CD4-positive, alpha-beta T cell treated with Interleukin-1 beta for 1 hour (primary cell): ENCODE measurements around the gene SERPINB8.
"Not testable (repeated sequence)": the region's sequence is repeated elsewhere in the genome, so short reads cannot be mapped to it uniquely, and the experiment has no call there.

Source experiments
- DNase-seq, 2 donors: peaks; one replicate each; pipeline ENCODE4 v3.0.0-alpha.2; 2020 to 2022

Gene SERPINB8, protein sequence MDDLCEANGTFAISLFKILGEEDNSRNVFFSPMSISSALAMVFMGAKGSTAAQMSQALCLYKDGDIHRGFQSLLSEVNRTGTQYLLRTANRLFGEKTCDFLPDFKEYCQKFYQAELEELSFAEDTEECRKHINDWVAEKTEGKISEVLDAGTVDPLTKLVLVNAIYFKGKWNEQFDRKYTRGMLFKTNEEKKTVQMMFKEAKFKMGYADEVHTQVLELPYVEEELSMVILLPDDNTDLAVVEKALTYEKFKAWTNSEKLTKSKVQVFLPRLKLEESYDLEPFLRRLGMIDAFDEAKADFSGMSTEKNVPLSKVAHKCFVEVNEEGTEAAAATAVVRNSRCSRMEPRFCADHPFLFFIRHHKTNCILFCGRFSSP

DNA sequence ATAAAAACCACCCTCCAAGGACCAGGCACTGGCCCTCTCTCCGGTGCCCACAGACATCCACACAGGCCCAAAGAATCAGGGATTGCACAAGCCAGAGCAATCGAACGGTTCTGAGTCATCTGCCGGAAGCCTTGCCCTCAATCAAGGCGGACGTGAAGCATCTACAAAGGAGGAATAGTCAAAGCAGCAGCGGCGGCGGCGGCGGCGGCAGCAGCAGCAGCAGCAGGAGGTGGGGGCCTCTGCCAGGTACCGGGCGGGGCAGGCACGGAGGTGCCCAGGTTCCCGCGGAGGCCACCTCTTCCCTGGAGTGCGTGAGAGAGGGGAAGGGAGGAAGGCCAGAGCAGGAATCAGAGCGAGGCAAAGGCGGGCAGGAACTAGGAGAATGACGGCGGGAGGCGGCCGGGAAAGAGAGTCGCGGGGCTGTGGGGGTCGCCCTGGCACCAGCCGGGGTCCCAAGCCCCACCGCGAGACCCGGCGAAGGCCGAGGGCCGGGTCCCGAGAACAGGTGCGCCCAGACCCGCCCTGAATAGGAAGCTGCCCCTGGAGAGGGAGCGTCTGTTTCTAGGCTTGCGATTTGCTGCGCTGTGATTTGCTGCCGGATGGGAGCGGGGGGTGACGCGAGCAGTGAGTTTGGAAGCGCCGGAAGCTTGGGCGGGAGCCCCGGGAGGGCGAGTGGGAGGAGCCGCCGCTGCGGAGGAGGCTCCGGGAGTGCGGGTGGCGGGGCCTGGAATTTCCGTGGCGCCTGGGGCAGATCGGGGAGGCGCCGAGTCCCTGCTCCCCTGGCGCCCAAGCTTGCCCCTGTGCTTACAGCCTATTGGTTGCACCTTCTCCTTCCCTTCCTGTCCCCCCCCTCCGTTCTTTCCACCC lies at the start of gene SERPINB8:
TSS of gene SERPINB8 (plus strand) at position 140 of the 867 bp plus-strand sequence. CDS start 8,228 bp downstream, outside the sequence.
- peak; percentile 80 to 83 for DNase-seq

- no peak for DNase-seq
Observed at GRCh38 chr18:63922049-63922448, 47.8 kb upstream of the SERPINB8 start.

GRCh38 chr18:63924551-63924950 lies 45.3 kb upstream of the SERPINB8 start:
- no peak for DNase-seq

DNA sequence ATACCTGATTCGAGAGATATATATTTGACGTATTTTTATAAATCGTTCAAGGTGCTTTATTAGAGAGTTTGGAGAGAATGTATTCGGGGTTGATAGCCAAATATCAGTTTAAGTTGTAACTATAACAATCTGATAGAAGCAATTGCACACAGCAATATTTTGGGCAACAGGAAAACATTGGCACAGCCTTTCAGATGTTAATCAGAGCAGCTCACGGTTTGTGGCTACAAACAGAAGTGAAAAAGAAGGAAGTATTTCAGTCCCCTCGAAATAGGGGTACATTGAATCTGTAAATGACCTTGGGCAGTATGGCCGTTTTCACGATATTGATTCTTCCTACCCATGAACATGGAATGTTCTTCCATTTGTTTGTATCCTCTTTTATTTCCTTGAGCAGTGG lies 41.5 kb upstream of the SERPINB8 start:
- DNase-seq: no peak

DNA sequence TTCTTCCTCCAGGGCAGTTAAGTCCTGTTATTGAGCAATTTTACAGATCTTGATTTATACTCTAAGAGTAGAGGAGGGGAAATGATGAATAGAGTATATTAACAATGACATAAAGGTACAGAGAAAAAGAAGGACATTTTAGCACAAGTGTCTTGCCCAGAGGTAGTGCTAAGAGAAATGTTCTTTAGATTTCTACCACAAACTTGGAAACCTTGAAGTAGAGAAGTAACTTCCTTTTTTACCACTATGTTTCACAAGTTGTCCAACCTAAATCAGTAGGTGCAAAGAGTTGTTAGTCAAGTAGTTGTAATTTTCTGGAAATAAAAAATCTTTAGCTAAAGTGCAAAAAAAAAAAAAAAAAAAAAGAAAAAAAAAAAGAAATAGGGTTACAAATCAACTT lies 40.5 kb upstream of the SERPINB8 start:
- DNase-seq: not testable (repeated sequence)

DNA sequence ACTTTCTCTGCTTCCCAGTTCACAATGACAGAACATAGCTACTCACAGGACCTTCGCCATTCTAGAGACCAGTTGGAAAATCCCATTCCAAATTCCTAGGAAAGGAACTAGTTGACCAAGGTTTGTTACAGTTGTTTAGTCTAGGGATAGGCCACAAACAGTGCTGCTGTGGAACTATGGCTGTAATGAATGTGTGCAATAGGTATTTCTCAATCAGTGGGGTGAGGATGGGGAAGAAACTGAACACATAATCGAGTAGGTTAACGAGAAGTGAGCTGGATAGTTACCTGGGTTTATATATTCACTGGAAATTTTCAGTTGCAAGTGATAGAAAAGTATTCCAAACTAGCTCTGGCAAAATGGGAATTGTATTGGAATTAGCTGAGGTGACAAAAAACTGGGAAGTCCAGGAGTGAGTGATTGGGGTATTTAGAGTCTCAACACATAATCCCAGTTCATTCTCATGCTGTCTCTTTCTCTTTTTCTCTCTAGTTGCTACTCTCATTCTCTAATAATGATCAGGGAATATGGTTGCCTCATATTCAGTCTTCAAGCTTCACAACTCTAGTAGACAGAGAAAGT lies 39.0 kb upstream of the SERPINB8 start:
- no peak for DNase-seq

DNA sequence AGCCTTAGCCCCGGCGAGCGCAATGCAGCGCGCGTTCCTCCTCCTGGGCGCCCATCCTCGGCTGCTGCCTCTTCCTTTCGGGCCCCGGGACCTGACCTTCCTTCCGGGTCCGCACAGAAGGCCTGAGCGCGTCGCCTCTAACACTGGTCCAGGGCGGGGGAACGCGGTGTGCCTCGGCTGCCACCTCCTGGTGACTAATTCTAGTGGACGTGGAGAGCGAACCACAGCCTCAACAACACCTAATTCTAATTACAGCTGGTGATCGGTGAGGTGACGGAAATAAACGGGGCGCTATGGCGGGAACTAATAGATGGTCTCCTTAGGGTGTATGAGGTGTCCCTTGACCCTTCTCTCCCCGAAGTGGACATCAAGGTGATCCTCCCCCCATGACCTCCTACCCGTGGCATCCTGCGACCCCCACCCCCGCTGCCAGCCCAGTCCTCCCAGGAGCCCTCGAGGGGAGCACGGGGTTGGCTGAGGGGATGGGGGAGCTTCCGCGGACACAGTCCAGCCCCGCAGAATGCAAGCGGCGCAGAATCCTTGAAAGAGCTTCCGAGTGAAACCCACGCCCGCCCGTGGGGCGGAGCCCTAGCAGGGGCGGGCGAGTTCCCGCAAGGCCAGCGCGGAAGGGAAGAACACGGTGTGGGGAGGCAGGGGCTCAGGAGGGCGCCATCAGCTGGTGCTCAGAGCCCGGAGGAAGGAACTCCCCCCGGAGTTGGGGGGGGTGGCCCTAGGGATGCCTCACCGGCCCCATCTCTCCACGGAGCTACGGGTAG lies 33.5 kb upstream of the SERPINB8 start:
- DNase-seq: peak; percentile 65 to 76

GRCh38 chr18:63936932-63937393 lies 32.9 kb upstream of the SERPINB8 start:
- no peak for DNase-seq

GRCh38 chr18:63940008-63940407 lies 29.9 kb upstream of the SERPINB8 start:
- no peak for DNase-seq

- not testable (repeated sequence) for DNase-seq
Observed at GRCh38 chr18:63940543-63941050, 29.3 kb upstream of the SERPINB8 start.

DNA sequence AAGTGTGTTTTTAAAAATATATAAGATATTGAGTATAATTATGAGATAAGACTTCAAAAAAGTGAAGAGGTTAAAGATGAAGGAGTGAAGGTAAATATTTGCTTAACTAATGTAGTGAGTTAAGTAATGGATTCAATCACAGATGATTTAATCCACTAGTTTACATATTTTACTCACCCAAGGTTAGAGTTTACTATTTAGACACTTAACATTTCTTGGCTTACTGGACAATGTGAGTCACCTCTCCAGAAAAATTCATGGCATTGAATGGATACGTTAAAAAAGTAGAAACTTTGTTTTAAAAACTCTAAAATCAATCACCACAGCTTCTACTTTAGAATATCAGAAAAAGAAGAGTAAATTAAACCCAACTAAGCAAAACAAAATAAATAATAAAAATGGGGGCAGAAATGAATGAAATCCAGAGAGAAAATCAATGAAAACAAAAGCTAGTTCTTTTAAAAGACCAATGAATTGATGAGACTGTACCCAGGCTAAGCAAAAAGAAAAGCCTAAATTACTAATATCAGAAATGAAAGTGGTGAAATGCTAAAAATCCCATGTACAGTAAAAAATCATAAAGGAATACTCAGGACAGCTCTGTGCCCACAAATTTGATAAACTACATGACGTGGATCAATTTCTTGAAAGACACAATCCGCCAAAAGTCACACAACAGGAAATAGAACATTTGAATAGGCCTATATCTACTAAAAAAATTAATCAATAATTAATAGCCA lies 22.7 kb upstream of the SERPINB8 start:
- DNase-seq: no peak

GRCh38 chr18:63949068-63949737 lies 20.7 kb upstream of the SERPINB8 start, which contains the start of gene HMSD:
Gene HMSD, plus strand, starts transcription at chr18:63949301. Its CDS starts 4,155 bp downstream, at chr18:63953456.
- peak; percentile 49 to 59 for DNase-seq

DNA sequence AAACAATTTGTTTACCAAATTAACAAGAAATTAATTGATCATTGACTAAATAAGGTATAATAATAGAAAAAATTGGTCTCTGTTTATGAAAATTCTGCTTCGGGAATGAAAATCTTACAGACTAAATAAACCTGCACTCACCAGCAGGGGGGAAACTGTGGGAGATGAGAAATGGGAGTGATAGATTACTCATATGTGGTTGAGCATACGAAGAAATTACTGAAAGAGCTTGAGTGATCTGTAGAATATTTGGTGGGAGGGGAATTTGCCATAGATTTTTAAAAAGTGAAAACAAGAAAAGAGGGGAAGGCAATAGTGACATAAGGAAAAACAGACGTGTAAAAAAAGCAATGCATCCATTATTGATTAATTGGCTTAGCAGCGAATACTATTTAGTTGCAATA lies 18.6 kb upstream of the SERPINB8 start:
- DNase-seq: no peak

DNA sequence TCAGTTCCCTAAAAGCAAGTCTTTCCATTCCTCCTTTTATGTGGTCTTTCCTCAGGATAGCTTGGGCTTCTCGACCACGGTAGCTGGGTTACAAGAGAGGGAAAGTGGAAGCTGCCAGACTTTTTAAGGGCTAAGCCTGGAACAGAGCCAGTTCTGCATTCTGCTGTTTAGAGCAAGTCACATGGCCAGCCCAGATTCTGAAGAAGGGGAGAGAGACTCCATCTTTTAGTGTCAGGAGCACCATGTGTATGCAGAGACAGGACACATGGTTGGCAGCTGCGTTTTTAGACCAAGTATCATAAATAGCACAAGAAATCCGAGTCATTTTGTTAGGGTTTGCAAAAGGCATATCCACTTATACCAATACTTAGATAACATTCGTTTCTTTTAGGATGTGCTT lies 16.1 kb upstream of the SERPINB8 start:
- DNase-seq: no peak

DNA sequence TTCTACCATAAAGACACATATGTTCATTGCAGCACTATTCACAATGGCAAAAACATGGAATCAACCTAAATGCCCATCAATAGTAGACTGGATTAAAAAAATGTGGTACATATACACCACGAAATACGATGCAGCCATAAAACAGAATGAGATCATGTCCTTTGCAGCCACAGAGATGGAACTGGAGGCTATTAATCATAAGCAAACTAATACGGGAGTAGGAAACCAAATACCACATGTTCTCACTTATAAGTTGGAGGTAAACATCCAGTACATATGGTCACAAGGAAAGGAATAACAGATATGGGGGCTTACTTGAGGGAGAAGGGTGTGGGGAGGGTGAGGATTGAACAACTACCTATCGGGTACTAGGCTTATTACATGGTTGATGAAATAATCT lies 13.1 kb upstream of the SERPINB8 start:
- no peak for DNase-seq

DNA sequence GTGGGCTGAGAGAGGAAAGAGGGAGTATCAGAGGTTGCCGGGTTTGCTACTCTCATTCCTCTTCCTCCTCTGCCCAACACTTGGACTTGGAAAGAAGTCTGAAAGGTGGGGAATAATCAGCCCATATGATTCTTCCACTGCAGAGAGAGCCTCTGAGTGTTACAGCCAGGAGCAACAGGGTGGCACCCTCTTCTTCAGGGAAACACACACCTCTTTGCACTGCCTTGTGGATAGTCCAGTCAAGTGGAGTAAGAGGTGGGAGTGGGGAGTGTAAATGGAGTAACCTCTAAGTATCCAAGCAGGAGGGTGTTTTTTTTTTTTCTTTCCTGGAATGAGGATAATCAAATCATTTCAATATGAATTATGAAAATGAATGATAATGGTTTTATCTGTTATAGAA lies 9.0 kb upstream of the SERPINB8 start:
- no peak for DNase-seq

DNA sequence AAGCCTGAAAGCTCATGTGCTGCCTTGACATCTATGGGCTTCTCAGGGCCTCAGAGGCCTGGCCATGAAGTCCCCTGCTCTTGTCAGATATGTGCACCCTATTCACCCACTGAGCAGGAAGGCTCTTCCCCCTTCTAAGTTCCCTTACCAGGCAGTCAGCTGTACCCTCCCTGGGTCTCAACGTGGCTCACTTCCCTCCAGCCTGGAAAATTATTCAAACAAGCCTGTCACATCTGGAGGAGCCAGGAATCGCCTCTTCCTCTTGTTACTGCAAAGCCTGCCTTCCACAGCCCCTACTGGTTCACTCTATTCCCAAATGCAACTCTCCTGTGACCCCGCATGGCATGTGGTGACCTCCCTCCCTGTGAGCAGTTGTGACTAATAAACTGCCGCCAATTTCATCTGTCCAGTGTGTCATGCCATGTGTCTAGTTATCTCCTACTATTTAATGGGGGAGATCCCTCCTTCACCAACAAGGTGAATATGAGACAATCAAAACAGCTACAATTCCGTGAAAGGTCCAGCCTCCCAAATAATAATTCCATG lies 8.4 kb upstream of the SERPINB8 start:
- no peak for DNase-seq

GRCh38 chr18:63962137-63962536 lies 7.7 kb upstream of the SERPINB8 start:
- no peak for DNase-seq

DNA sequence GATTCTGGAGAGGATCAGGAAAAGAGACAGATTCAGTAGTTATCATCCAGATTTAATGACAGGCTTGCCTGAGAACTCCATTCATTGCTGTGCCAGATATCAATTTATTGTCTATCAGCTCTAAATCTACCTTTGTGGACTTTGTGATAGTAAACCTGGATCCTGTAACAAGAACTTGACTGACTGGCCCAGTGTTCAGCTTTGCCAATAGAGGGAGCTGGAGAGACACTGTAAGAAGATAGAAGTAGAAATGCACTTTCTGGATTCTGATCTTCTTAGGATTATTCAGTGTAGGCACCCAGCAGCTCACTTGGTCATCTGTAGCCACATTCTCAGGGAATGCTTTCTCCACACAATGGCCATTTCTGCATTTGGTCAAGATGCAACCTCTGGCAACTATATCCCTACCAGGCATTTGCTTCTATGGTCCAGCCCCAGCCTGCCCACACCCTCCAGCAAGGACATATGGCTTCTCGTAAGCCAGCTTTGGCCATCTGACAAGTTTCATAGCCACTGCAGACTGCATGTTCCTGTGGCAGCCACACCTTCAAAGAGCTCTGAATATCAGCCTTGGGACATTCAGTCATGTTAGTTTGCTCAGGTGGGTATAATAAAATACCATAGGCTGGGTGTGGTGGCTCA lies 6.1 kb upstream of the SERPINB8 start:
- DNase-seq: peak; percentile 64 to 67

DNA sequence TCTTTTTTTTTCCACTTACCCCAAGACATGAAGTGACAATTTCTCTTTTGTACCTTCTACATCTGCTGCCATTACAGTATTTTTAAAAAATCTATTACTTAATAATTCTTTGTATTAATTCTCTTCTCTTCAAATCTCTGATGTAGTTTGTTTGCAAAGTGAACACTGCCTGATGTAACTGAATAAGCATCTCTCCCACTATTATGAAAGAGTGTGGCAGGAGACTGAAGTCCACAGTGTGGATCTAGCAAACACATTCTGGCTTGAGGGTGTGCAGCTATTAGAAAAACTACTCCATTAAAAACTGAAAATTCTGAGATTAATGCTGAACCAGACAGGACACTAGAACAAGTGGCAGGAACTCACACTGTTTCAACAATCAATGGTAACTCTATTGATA lies 5.0 kb upstream of the SERPINB8 start:
- no peak for DNase-seq
